GM23338 (cell line): ENCODE results near the gene PJA2. TPM values are rescaled to one million over a fixed set of nuclear protein-coding genes. Genes with fewer than 3 reads are reported as not detected.

Source experiments
- ATAC-seq: fragments of 200-7000 bp; cut with Tn5 transposase; 3 replicates; pipeline ENCODE4 v1.9.1; 2020
- DNase-seq: peaks from one replicate; pipeline ENCODE4 v3.0.0-alpha.2; 2015; ENCODE audit warnings: low spot score
- H2AFZ ChIP-seq: fragments of 200-600 bp; sonication (generic); 2 replicates; pipeline ENCODE4 v1.8.0; 2016; ENCODE audit warnings: antibody characterized with exemption, mild to moderate bottlenecking, moderate library complexity
- H3F3A ChIP-seq: fragments of 200-600 bp; sonication (generic); replicated peaks from 2 replicates; pipeline ENCODE4 v1.8.0; 2017; ENCODE audit warnings: antibody characterized with exemption, mixed run types, low read depth
- H3K27ac ChIP-seq: fragments of 200-600 bp; sonication (generic); 2 replicates; pipeline ENCODE4 v1.6.1; 2016; ENCODE audit warnings: low read depth
- H3K27me3 ChIP-seq: fragments of 200-600 bp; sonication (generic); 2 replicates; pipeline ENCODE4 v1.8.0; 2016; ENCODE audit warnings: mild to moderate bottlenecking, mixed run types, moderate library complexity; ENCODE audit not compliant: insufficient read depth
- H3K36me3 ChIP-seq: fragments of 200-600 bp; sonication (generic); 2 replicates; pipeline ENCODE4 v1.8.0; 2016; ENCODE audit warnings: mild to moderate bottlenecking; ENCODE audit not compliant: insufficient read depth
- H3K4me1 ChIP-seq: fragments of 200-600 bp; sonication (generic); 2 replicates; pipeline ENCODE4 v1.8.0; 2016; ENCODE audit warnings: mild to moderate bottlenecking, moderate library complexity; ENCODE audit not compliant: insufficient read depth
- H3K4me2 ChIP-seq: fragments of 200-600 bp; sonication (generic); 2 replicates; pipeline ENCODE4 v1.7.1; 2017; ENCODE audit warnings: mixed run types
- H3K4me3 ChIP-seq: fragments of 200-600 bp; sonication (generic); 2 replicates; pipeline ENCODE4 v1.6.1; 2016; ENCODE audit warnings: mixed run types
- H3K79me2 ChIP-seq: fragments of 200-600 bp; sonication (generic); replicated peaks from 2 replicates; pipeline ENCODE4 v1.8.0; 2017; ENCODE audit warnings: mild to moderate bottlenecking; ENCODE audit not compliant: insufficient read depth
- H3K9me2 ChIP-seq: fragments of 200-600 bp; sonication (generic); 2 replicates; pipeline ENCODE4 v1.8.0; 2017; ENCODE audit not compliant: insufficient read depth
- H4K20me1 ChIP-seq: fragments of 200-600 bp; sonication (generic); replicated peaks from 2 replicates; pipeline ENCODE4 v1.8.0; 2017; ENCODE audit warnings: mild to moderate bottlenecking; ENCODE audit not compliant: insufficient read depth
- H3K27ac Mint-ChIP-seq: 2 replicates; pipeline ENCODE4 v1.8.0; 2020; ENCODE audit warnings: inconsistent platforms, mild to moderate bottlenecking, moderate library complexity, mixed read lengths
- H3K27me3 Mint-ChIP-seq: 3 replicates; pipeline ENCODE4 v1.8.0; 2022; ENCODE audit warnings: low read depth, mild to moderate bottlenecking, moderate library complexity, mixed read lengths, inconsistent platforms; ENCODE audit not compliant: insufficient read depth, poor library complexity
- H3K36me3 Mint-ChIP-seq: 3 replicates; pipeline ENCODE4 v1.8.0; 2021; ENCODE audit warnings: low read depth, mild to moderate bottlenecking, inconsistent platforms, moderate library complexity, mixed read lengths
- H3K4me1 Mint-ChIP-seq: 3 replicates; pipeline ENCODE4 v1.8.0; 2020; ENCODE audit warnings: mild to moderate bottlenecking, inconsistent platforms, mixed read lengths
- H3K4me3 Mint-ChIP-seq: 3 replicates; pipeline ENCODE4 v1.8.0; 2021; ENCODE audit warnings: moderate library complexity, mild to moderate bottlenecking, inconsistent platforms, mixed read lengths
- H3K9me3 Mint-ChIP-seq: 3 replicates; pipeline ENCODE4 v1.8.0; 2020; ENCODE audit warnings: moderate library complexity, mild to moderate bottlenecking, inconsistent platforms, mixed read lengths
- CREB1 ChIP-seq: fragments of 250-450 bp; sonication (Bioruptor Pico); IDR thresholded peaks from 2 replicates; pipeline ENCODE4 v1.5.0; 2020; ENCODE audit warnings: low read depth, mild to moderate bottlenecking, moderate library complexity
- CTCF ChIP-seq, 2 experiments: fragments of 200-600 bp in 1 of 2; sonication (generic) in 1 of 2; conservative IDR thresholded peaks; 2 replicates each; pipeline versions ENCODE4 v1.5.1 to v1.6.1; 2016 to 2017; ENCODE audit warnings: antibody characterized with exemption in 2 of 2, low read depth in 2 of 2, mild to moderate bottlenecking in 2 of 2, moderate library complexity in 1 of 2
- EZH2 ChIP-seq: fragments of 200-600 bp; sonication (generic); IDR thresholded peaks from one replicate; pipeline ENCODE4 v1.8.0; 2017; ENCODE audit warnings: antibody characterized with exemption, mild to moderate bottlenecking, low read depth; ENCODE audit not compliant: unreplicated experiment
- NANOG ChIP-seq: IDR thresholded peaks from 2 replicates; pipeline ENCODE4 v1.6.1; 2016; ENCODE audit warnings: antibody characterized with exemption, borderline replicate concordance
- ZNF331 ChIP-seq: fragments of 250-450 bp; sonication (Bioruptor Pico); IDR thresholded peaks from 2 replicates; pipeline ENCODE4 v1.5.0; 2020; ENCODE audit warnings: low read depth, mild to moderate bottlenecking, moderate library complexity
- polyA plus RNA-seq: library from polyadenylated mRNA; unstranded; fragments of >200 nt; fragmentation: Nextera tagmentation; extraction: Ambion mirVana; gene quantifications from 2 replicates; pipeline ENCODE4 v1.2.1, GENCODE V29; 2016
- total RNA-seq: library from RNA; depleted of rRNA; stranded (reverse); fragments of >200 nt; shearing (Covaris generic); gene quantifications from 2 replicates; pipeline ENCODE4 v1.2.3, GENCODE V29; 2014
- TF ChIP-seq, protein P1 (sequence below): IDR thresholded peaks from one replicate; pipeline ENCODE4 v1.6.1; 2018; ENCODE audit warnings: antibody characterized with exemption; ENCODE audit not compliant: unreplicated experiment

Gene PJA2
- total and polyA plus RNA-seq, 2 experiments from 2014 or later = 31.5 to 65.3 TPM

GRCh38 chr5:109408991-109409843 is 557 bp downstream of the PJA2 start:
- Mint-ChIP-seq H3K4me1 (peaks cover 38% of the 10 kb centered on the region), H3K27me3 (peaks cover 8% of the 10 kb centered on the region), H3K4me3 (peak overlapping the region; percentile 100), H3K9me3 (peaks cover 5% of the 10 kb centered on the region; the same call in 2 of the 3 replicates), H3K36me3 (peaks cover 5% of the 10 kb centered on the region; the same call in 1 of the 3 replicates), H3K27ac (peak overlapping the region; percentile 99)
- Histone ChIP-seq H3F3A (no peaks in the 10 kb centered on the region), H3K79me2 (peaks cover 49% of the 10 kb centered on the region), H3K4me2 (peak overlapping the region; percentile 89), H3K9me2 (no peaks in the 10 kb centered on the region), H4K20me1 (0 out of 2 replicates have a peak, but pooled peaks cover 8% of the 10 kb centered on the region), H3K36me3 (no peaks in the 10 kb centered on the region), H3K4me1 (peaks cover 43% of the 10 kb centered on the region), H3K27me3 (no peaks in the 10 kb centered on the region), H3K4me3 (peak overlapping the region; percentile 80), H3K27ac (peak overlapping the region; percentile 87), H2AFZ (peak overlapping the region; percentile 16; the same call in 1 of the 2 replicates)
- DNase-seq (peak; percentile 74), ATAC-seq (peak; percentile 27)
- TF ChIP-seq CREB1 (CRISPR knock-in tag) (peak; percentile 53), NANOG (no peak), CTCF (conservative IDR thresholded peaks at IDR 0.05; ENCODE audit: low read depth in 2 of 2) (no peak), ZNF331 (CRISPR knock-in tag) (no peak)
- TF ChIP-seq, protein P1, sequence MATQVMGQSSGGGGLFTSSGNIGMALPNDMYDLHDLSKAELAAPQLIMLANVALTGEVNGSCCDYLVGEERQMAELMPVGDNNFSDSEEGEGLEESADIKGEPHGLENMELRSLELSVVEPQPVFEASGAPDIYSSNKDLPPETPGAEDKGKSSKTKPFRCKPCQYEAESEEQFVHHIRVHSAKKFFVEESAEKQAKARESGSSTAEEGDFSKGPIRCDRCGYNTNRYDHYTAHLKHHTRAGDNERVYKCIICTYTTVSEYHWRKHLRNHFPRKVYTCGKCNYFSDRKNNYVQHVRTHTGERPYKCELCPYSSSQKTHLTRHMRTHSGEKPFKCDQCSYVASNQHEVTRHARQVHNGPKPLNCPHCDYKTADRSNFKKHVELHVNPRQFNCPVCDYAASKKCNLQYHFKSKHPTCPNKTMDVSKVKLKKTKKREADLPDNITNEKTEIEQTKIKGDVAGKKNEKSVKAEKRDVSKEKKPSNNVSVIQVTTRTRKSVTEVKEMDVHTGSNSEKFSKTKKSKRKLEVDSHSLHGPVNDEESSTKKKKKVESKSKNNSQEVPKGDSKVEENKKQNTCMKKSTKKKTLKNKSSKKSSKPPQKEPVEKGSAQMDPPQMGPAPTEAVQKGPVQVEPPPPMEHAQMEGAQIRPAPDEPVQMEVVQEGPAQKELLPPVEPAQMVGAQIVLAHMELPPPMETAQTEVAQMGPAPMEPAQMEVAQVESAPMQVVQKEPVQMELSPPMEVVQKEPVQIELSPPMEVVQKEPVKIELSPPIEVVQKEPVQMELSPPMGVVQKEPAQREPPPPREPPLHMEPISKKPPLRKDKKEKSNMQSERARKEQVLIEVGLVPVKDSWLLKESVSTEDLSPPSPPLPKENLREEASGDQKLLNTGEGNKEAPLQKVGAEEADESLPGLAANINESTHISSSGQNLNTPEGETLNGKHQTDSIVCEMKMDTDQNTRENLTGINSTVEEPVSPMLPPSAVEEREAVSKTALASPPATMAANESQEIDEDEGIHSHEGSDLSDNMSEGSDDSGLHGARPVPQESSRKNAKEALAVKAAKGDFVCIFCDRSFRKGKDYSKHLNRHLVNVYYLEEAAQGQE = peak; percentile 24

GRCh38 chr5:109407913-109408312 is 1.9 kb downstream of the PJA2 start:
- Histone ChIP-seq H3K36me3 (no peaks in the 10 kb centered on the region), H3K4me1 (peaks cover 43% of the 10 kb centered on the region), H3F3A (no peaks in the 10 kb centered on the region), H3K9me2 (no peaks in the 10 kb centered on the region), H3K4me3 (peak overlapping the region; percentile 80), H4K20me1 (0 out of 2 replicates have a peak, but pooled peaks cover 8% of the 10 kb centered on the region), H2AFZ (no peak overlapping the region), H3K27me3 (no peaks in the 10 kb centered on the region), H3K79me2 (peaks cover 62% of the 10 kb centered on the region), H3K27ac (no peak overlapping the region), H3K4me2 (peak overlapping the region; percentile 89)
- H3K27ac Mint-ChIP-seq = no peak overlapping the region; the same call in 1 of the 2 replicates
- peaks cover 2% of the 10 kb centered on the region; the same call in 1 of the 3 replicates for H3K36me3 Mint-ChIP-seq
- ATAC-seq (no peak), DNase-seq (no peak)
- peak overlapping the region; percentile 100 for H3K4me3 Mint-ChIP-seq
- peaks cover 33% of the 10 kb centered on the region; the same call in 2 of the 3 replicates for H3K4me1 Mint-ChIP-seq
- no peaks in the 10 kb centered on the region for H3K9me3 Mint-ChIP-seq
- peaks cover 8% of the 10 kb centered on the region for H3K27me3 Mint-ChIP-seq
- TF ChIP-seq EZH2 (no peak), CTCF (conservative IDR thresholded peaks at IDR 0.05; ENCODE audit: low read depth in 2 of 2) (no peak)
